Endothelial cell (in vitro differentiated cells): ENCODE results near the gene GABRB3. TPM values are rescaled to one million over a fixed set of nuclear protein-coding genes. Genes with fewer than 3 reads are reported as not detected.

Source experiments
- total RNA-seq: library from RNA; stranded (reverse); fragmentation: NEBNext Ultra II Directional; extraction: Animal tissue kit (Norgen Biotek cat#: 25700); gene quantifications from one replicate; pipeline ENCODE4 v1.2.1, GENCODE V29; 2021; ENCODE audit not compliant: unreplicated experiment

GABRB3 gene
- total RNA-seq, 1 donor from 2014 or later = 4.4 TPM

Other genes with a start within 250 kb of the GABRB3 start
- gene GABRA5, start 94.0 kb upstream of the GABRB3 start, total RNA-seq = 0.72 TPM
- 0.21 TPM for gene GABRG3, start 198.1 kb upstream of the GABRB3 start, total RNA-seq